Panc1 (cell line): Measurements from ENCODE around the gene FRMD5. TPM values are rescaled to one million over a fixed set of nuclear protein-coding genes. Genes with fewer than 3 reads are reported as not detected.
"Not testable (repeated sequence)": the region's sequence is repeated elsewhere in the genome, so short reads cannot be mapped to it uniquely, and the experiment has no call there.

Experiments
- ATAC-seq: fragments of 200-7000 bp; cut with Tn5 transposase; 2 replicates; pipeline ENCODE4 v1.9.1; 2020; ENCODE audit warnings: mild to moderate bottlenecking, moderate library complexity
- BruUV-seq: library from RNA; stranded (reverse); fragments of 400-500 nt; replicated peaks from 2 replicates; lab custom pipeline; 2021; lab: Mats Ljungman, UMichigan
- CTCF ChIA-PET: fragments of 300-600 bp; sonication (Branson Sonifier 250); formaldehyde crosslinking; loops from one replicate; lab custom pipeline; 2022; ENCODE audit warnings: antibody characterized with exemption; lab: Charles Lee
- POLR2A ChIA-PET: fragments of 300-600 bp; sonication (Branson Sonifier 250); formaldehyde crosslinking; loops from one replicate; lab custom pipeline; 2022; ENCODE audit warnings: antibody characterized with exemption; lab: Charles Lee
- DNase-seq: peaks from one replicate; pipeline ENCODE4 v3.0.0-alpha.2; 2010; ENCODE audit warnings: low read depth, low spot score
- H3K27ac ChIP-seq: 2 replicates; pipeline ENCODE4 v1.5.1; 2011; ENCODE audit warnings: mild to moderate bottlenecking, low read length, inconsistent platforms
- H3K27me3 ChIP-seq: fragments of 200-500 bp; sonication (Bioruptor generic); 2 replicates; pipeline ENCODE4 v1.6.0; 2014; ENCODE audit warnings: low read length, inconsistent platforms; ENCODE audit not compliant: control insufficient read depth, insufficient read depth
- H3K36me3 ChIP-seq: fragments of 200-500 bp; sonication (Bioruptor generic); 2 replicates; pipeline ENCODE4 v1.5.1; 2014; ENCODE audit warnings: inconsistent platforms, mild to moderate bottlenecking, low read length, moderate library complexity; ENCODE audit not compliant: control insufficient read depth, insufficient read depth
- H3K4me1 ChIP-seq: 2 replicates; pipeline ENCODE4 v1.5.1; 2011; ENCODE audit warnings: inconsistent platforms, mild to moderate bottlenecking, low read length, moderate library complexity; ENCODE audit not compliant: control insufficient read depth, insufficient read depth
- H3K4me3 ChIP-seq, 2 experiments: 2 replicates each; pipeline ENCODE4 v1.5.1; 2011 to 2012; ENCODE audit warnings: low read depth in 2 of 2, low read length in 2 of 2, mild to moderate bottlenecking in 2 of 2, inconsistent platforms in 1 of 2, moderate library complexity in 1 of 2
- H3K9me3 ChIP-seq: fragments of 200-500 bp; sonication (Bioruptor generic); 2 replicates; pipeline ENCODE4 v1.5.1; 2014; ENCODE audit warnings: low read depth, mild to moderate bottlenecking, inconsistent platforms, low read length, moderate library complexity; ENCODE audit not compliant: control insufficient read depth, insufficient read depth
- CTCF ChIP-seq: fragments of 450-650 bp; IDR thresholded peaks from 2 replicates; pipeline ENCODE4 v1.5.1; 2017; ENCODE audit warnings: mild to moderate bottlenecking
- POLR2AphosphoS5 ChIP-seq: IDR thresholded peaks from 2 replicates; pipeline ENCODE4 v1.6.1; 2012; ENCODE audit warnings: mild to moderate bottlenecking, low read depth, low read length, moderate library complexity
- REST ChIP-seq, 2 experiments: IDR thresholded peaks; 2 replicates each; pipeline ENCODE4 v1.6.1; 2011 to 2012; ENCODE audit warnings: low read depth in 2 of 2, control low read depth in 1 of 2, low read length in 1 of 2, mild to moderate bottlenecking in 1 of 2, moderate library complexity in 1 of 2; ENCODE audit not compliant: insufficient read depth in 1 of 2
- SIN3A ChIP-seq: IDR thresholded peaks from 2 replicates; pipeline ENCODE4 v1.6.1; 2012; ENCODE audit warnings: low read depth, mild to moderate bottlenecking, low read length, moderate library complexity, borderline replicate concordance; ENCODE audit not compliant: insufficient read depth
- TCF7L2 ChIP-seq: IDR thresholded peaks from 2 replicates; pipeline ENCODE4 v1.6.1; 2011; ENCODE audit warnings: mild to moderate bottlenecking, low read depth, low read length, inconsistent platforms
- in situ Hi-C: cut with HindIII; loops from 2 replicates; pipeline ENCODE4 v1.10.0; 2016; ENCODE audit warnings: low sequenced_read_pairs, low pct_unique_long_range_greater_than_20kb
- intact Hi-C: fragments of 100-400 bp; cut with micrococcal nuclease; formaldehyde crosslinking; loops from one replicate; pipeline ENCODE4 v1.10.0; 2022; ENCODE audit not compliant: unreplicated experiment
- total RNA-seq: library from RNA; stranded (reverse); gene quantifications from one replicate; pipeline ENCODE4 v1.2.1, GENCODE V29; 2021; ENCODE audit not compliant: unreplicated experiment

Gene FRMD5
- total RNA-seq, 1 experiment from 2014 or later = 18.3 TPM

- no peaks in the 10 kb centered on the region for H3K27me3 ChIP-seq
Observed at GRCh38 chr15:44227584-44227983, 32.5 kb upstream of the FRMD5 start.

GRCh38 chr15:44227001-44227400 is 31.9 kb upstream of the FRMD5 start:
- H3K27me3 ChIP-seq, ATAC-seq, in situ Hi-C loops, H3K36me3 ChIP-seq, CTCF ChIA-PET, POLR2A ChIA-PET, BruUV-seq, DNase-seq, H3K9me3 ChIP-seq, H3K4me3 ChIP-seq, H3K4me1 ChIP-seq, H3K27ac ChIP-seq: not testable (repeated sequence)
- intact Hi-C loops = loop anchor here (10.0 kb wide), 1 partner anchor 58 kb away; the partner anchor contains the start of gene GOLM2

More at GRCh38 chr15:44227584-44227983, 32.5 kb upstream of the FRMD5 start:
- H3K4me1 ChIP-seq = no peaks in the 10 kb centered on the region
- H3K9me3 ChIP-seq = no peaks in the 10 kb centered on the region
- POLR2A ChIA-PET = no interaction called here
- BruUV-seq = no TSS peak
- no peak overlapping the region for H3K4me3 ChIP-seq
- CTCF ChIA-PET = no interaction called here
- no peak for TF ChIP-seq TCF7L2
- no peak for TF ChIP-seq CTCF
- no peak for TF ChIP-seq REST (IDR thresholded peaks at IDR 0.05; ENCODE audit: insufficient read depth in 1 of 2, low read depth in 2 of 2, low read length in 1 of 2)
- no peak for TF ChIP-seq SIN3A
- TF ChIP-seq POLR2AphosphoS5 = no peak
- intact Hi-C loops = loop anchor here (10.0 kb wide), 1 partner anchor 57 kb away; the partner anchor contains the start of gene GOLM2
- no peak for ATAC-seq
- in situ Hi-C loops = no loop called here
- no peaks in the 10 kb centered on the region for H3K36me3 ChIP-seq
- DNase-seq = no peak
- H3K27ac ChIP-seq = no peak overlapping the region

GRCh38 chr15:44222478-44222877 is 27.4 kb upstream of the FRMD5 start:
- no peak for DNase-seq
- Histone ChIP-seq H3K27ac (no peak overlapping the region), H3K36me3 (no peaks in the 10 kb centered on the region), H3K27me3 (no peaks in the 10 kb centered on the region), H3K4me1 (no peaks in the 10 kb centered on the region), H3K9me3 (no peaks in the 10 kb centered on the region), H3K4me3 (no peak overlapping the region)
- TF ChIP-seq TCF7L2 (no peak), CTCF (no peak), REST (IDR thresholded peaks at IDR 0.05; ENCODE audit: insufficient read depth in 1 of 2, low read depth in 2 of 2, low read length in 1 of 2) (no peak), SIN3A (no peak), POLR2AphosphoS5 (no peak)
- ChIA-PET CTCF (interaction anchor here (0.6 kb wide), 1 partner anchor 316 kb away, joined by 4 read pairs; no protein-coding TSS in a partner anchor), POLR2A (no interaction called here)
- intact Hi-C loops (loop anchor here (10.0 kb wide), 1 partner anchor 62 kb away; the partner anchor contains the start of gene GOLM2), in situ Hi-C loops (no loop called here)
- no TSS peak for BruUV-seq
- no peak for ATAC-seq
